ENCODE results near the gene SHISAL1. TPM values are rescaled to one million over a fixed set of nuclear protein-coding genes. Genes with fewer than 3 reads are reported as not detected.

Gene SHISAL1
- total RNA-seq, 1 donor from 2014 or later: 0.71 TPM

DNA sequence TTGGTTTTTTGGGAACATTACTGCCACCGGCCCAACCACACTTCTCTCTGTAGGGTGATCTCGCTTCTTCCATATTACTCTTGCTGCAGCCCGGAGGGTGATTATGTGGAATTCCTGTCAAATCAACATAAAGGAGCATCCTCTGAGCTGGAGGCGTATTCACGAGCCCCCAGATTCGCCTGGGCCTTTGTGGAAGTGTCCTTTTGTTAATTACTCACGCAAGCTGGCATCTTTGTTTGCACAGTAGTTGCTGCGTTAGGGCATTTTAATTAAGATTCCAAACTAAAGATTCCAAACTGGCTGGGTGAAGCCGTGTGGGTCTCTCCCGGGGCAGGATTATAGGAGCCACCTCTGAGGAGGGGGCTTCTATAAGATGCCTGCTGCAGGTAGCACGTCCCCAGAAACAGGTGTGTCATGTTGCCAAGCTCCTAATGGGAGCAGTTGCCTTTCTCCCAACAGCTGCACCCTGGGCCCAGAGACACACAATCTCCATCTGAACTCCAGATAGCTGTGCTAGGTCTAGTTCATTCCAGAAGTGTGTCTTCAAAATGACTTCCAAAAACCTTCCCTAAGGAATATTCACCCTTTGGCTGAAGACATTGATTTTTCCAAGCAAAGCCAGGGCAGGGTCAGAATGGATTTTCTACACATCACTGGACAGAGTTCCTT is 40.9 kb downstream of the SHISAL1 start:
- TF ChIP-seq, protein P1, sequence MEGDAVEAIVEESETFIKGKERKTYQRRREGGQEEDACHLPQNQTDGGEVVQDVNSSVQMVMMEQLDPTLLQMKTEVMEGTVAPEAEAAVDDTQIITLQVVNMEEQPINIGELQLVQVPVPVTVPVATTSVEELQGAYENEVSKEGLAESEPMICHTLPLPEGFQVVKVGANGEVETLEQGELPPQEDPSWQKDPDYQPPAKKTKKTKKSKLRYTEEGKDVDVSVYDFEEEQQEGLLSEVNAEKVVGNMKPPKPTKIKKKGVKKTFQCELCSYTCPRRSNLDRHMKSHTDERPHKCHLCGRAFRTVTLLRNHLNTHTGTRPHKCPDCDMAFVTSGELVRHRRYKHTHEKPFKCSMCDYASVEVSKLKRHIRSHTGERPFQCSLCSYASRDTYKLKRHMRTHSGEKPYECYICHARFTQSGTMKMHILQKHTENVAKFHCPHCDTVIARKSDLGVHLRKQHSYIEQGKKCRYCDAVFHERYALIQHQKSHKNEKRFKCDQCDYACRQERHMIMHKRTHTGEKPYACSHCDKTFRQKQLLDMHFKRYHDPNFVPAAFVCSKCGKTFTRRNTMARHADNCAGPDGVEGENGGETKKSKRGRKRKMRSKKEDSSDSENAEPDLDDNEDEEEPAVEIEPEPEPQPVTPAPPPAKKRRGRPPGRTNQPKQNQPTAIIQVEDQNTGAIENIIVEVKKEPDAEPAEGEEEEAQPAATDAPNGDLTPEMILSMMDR (IDR thresholded peaks at IDR 0.05; ENCODE audit: insufficient read depth, low read length, poor library complexity, severe bottlenecking): no peak
- Histone ChIP-seq H3K36me3 (ENCODE audit: control insufficient read depth, insufficient read depth, low read length) (no peaks in the 10 kb centered on the region), H3K4me3 (ENCODE audit: low read depth, low read length) (no peak overlapping the region), H3K27me3 (ENCODE audit: control insufficient read depth, insufficient read depth, low read length) (peaks cover 30% of the 10 kb centered on the region)
- DNase-seq (ENCODE audit: low read depth): no peak

- no peaks in the 10 kb centered on the region for H3K36me3 ChIP-seq (ENCODE audit: control insufficient read depth, insufficient read depth, low read length)
- DNase-seq (ENCODE audit: low read depth): no peak
- H3K4me3 ChIP-seq (ENCODE audit: low read depth, low read length): no peak overlapping the region
- TF ChIP-seq, protein P1 (IDR thresholded peaks at IDR 0.05; ENCODE audit: insufficient read depth, low read length, poor library complexity, severe bottlenecking): no peak
- H3K27me3 ChIP-seq (ENCODE audit: control insufficient read depth, insufficient read depth, low read length): peaks cover 31% of the 10 kb centered on the region
Measured at GRCh38 chr22:44271010-44271500, 41.7 kb downstream of the SHISAL1 start.

- Histone ChIP-seq H3K4me3 (ENCODE audit: low read depth, low read length) (no peak overlapping the region), H3K27me3 (ENCODE audit: control insufficient read depth, insufficient read depth, low read length) (peaks cover 29% of the 10 kb centered on the region), H3K36me3 (ENCODE audit: control insufficient read depth, insufficient read depth, low read length) (no peaks in the 10 kb centered on the region)
- DNase-seq (ENCODE audit: low read depth): no peak
- TF ChIP-seq, protein P1 (IDR thresholded peaks at IDR 0.05; ENCODE audit: insufficient read depth, low read length, poor library complexity, severe bottlenecking): no peak
Measured at GRCh38 chr22:44270556-44270880, 42.2 kb downstream of the SHISAL1 start.

- TF ChIP-seq, protein P1 (IDR thresholded peaks at IDR 0.05; ENCODE audit: insufficient read depth, low read length, poor library complexity, severe bottlenecking): no peak
- Histone ChIP-seq H3K27me3 (ENCODE audit: control insufficient read depth, insufficient read depth, low read length) (peaks cover 29% of the 10 kb centered on the region), H3K4me3 (ENCODE audit: low read depth, low read length) (no peak overlapping the region), H3K36me3 (ENCODE audit: control insufficient read depth, insufficient read depth, low read length) (no peaks in the 10 kb centered on the region)
- DNase-seq (ENCODE audit: low read depth): no peak
Measured at GRCh38 chr22:44269757-44270555, 42.8 kb downstream of the SHISAL1 start.

DNA sequence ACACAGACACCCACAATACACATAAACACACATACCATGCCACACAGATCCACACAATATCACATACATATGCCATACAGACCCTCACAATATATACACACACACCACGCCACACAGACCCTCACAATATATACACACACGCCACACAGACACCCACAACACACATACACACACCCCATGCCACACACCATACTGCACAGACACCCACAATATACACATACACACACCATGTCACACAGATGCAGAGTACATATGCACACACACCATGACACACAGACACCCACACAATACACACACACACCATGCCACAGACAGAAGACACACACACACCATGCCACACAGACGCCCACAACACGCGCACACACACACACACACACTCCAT is 43.6 kb downstream of the SHISAL1 start:
- Histone ChIP-seq H3K4me3 (ENCODE audit: low read depth, low read length) (no peak overlapping the region), H3K27me3 (ENCODE audit: control insufficient read depth, insufficient read depth, low read length) (peaks cover 29% of the 10 kb centered on the region), H3K36me3 (ENCODE audit: control insufficient read depth, insufficient read depth, low read length) (no peaks in the 10 kb centered on the region)
- TF ChIP-seq, protein P1 (IDR thresholded peaks at IDR 0.05; ENCODE audit: insufficient read depth, low read length, poor library complexity, severe bottlenecking): no peak
- no peak for DNase-seq (ENCODE audit: low read depth)

Data from kidney epithelial cell (primary cell).